Neuronal stem cell (in vitro differentiated cells): Measurements from ENCODE around the gene MEF2B.

Experiments
- DNase-seq: peaks from one replicate; pipeline ENCODE4 v3.0.0-alpha.2; 2013; ENCODE audit warnings: low spot score
- H2AFZ ChIP-seq: one replicate; pipeline ENCODE4 v1.6.1; 2013; ENCODE audit warnings: mild to moderate bottlenecking, low read length, inconsistent platforms
- H2AK5ac ChIP-seq: 2 replicates; pipeline ENCODE4 v1.6.1; 2013; ENCODE audit warnings: low read depth, mild to moderate bottlenecking, inconsistent platforms, low read length, moderate library complexity, mixed read lengths
- H2BK120ac ChIP-seq: 2 replicates; pipeline ENCODE4 v1.6.1; 2013; ENCODE audit warnings: low read depth, mild to moderate bottlenecking, inconsistent platforms, low read length, moderate library complexity, mixed read lengths
- H2BK12ac ChIP-seq: one replicate; pipeline ENCODE4 v1.6.1; 2013; ENCODE audit warnings: low read length, inconsistent platforms
- H2BK15ac ChIP-seq: 2 replicates; pipeline ENCODE4 v1.6.1; 2013; ENCODE audit warnings: mild to moderate bottlenecking, low read length, inconsistent platforms, mixed read lengths
- H2BK5ac ChIP-seq: one replicate; pipeline ENCODE4 v1.6.1; 2013; ENCODE audit warnings: inconsistent platforms, mild to moderate bottlenecking, low read length, moderate library complexity
- H3K14ac ChIP-seq: one replicate; pipeline ENCODE4 v1.6.1; 2013; ENCODE audit warnings: low read length, inconsistent platforms
- H3K18ac ChIP-seq: 2 replicates; pipeline ENCODE4 v1.6.1; 2013; ENCODE audit warnings: low read length, inconsistent platforms
- H3K23ac ChIP-seq: 2 replicates; pipeline ENCODE4 v1.6.1; 2013; ENCODE audit warnings: low read depth, mild to moderate bottlenecking, mixed read lengths, low read length, inconsistent platforms; ENCODE audit not compliant: poor library complexity
- H3K27ac ChIP-seq: replicated peaks from 3 replicates; pipeline ENCODE4 v1.5.1; 2013; ENCODE audit warnings: low read length, inconsistent platforms
- H3K27me3 ChIP-seq, 3 experiments: 2 replicates each; pipeline ENCODE4 v1.6.1; 2013; ENCODE audit warnings: low read length in 3 of 3, mild to moderate bottlenecking in 2 of 3, inconsistent platforms in 1 of 3, low read depth in 1 of 3, mixed read lengths in 1 of 3, moderate library complexity in 1 of 3; ENCODE audit not compliant: control insufficient read depth in 3 of 3, insufficient read depth in 3 of 3
- H3K36me3 ChIP-seq, 2 donors: replicated peaks in 1 of 2; 2 replicates each; pipeline ENCODE4 v1.6.1; 2013; ENCODE audit warnings: low read length in 2 of 2; ENCODE audit not compliant: control insufficient read depth in 2 of 2, insufficient read depth in 2 of 2
- H3K4ac ChIP-seq: 2 replicates; pipeline ENCODE4 v1.6.1; 2013; ENCODE audit warnings: inconsistent platforms, mild to moderate bottlenecking, low read length, moderate library complexity
- H3K4me1 ChIP-seq, 2 donors: 1 replicate in 1 of 2; 2 replicates in 1 of 2; pipeline ENCODE4 v1.6.1; 2013; ENCODE audit warnings: low read length in 2 of 2, low read depth in 1 of 2; ENCODE audit not compliant: control insufficient read depth in 2 of 2, insufficient read depth in 1 of 2
- H3K4me2 ChIP-seq: one replicate; pipeline ENCODE4 v1.6.1; 2013; ENCODE audit warnings: mild to moderate bottlenecking, low read length, inconsistent platforms; ENCODE audit not compliant: insufficient read depth, poor library complexity, severe bottlenecking
- H3K4me3 ChIP-seq, 2 donors: 2 replicates each; pipeline ENCODE4 v1.5.1; 2013; ENCODE audit warnings: low read length in 2 of 2, mild to moderate bottlenecking in 2 of 2, inconsistent platforms in 1 of 2, moderate library complexity in 1 of 2
- H3K79me1 ChIP-seq: one replicate; pipeline ENCODE4 v1.6.1; 2013; ENCODE audit warnings: low read depth, mild to moderate bottlenecking, inconsistent platforms, low read length, moderate library complexity
- H3K9ac ChIP-seq: one replicate; pipeline ENCODE4 v1.6.1; 2013; ENCODE audit warnings: mild to moderate bottlenecking, low read depth, low read length, inconsistent platforms; ENCODE audit not compliant: poor library complexity
- H3K9me3 ChIP-seq, 2 donors: replicated peaks in 1 of 2; 2 replicates each; pipeline versions ENCODE3 to v1.6.1; 2013; ENCODE audit warnings: low read length in 2 of 2, mild to moderate bottlenecking in 2 of 2, inconsistent platforms in 1 of 2, low read depth in 1 of 2, mixed read lengths in 1 of 2, moderate library complexity in 1 of 2; ENCODE audit not compliant: control insufficient read depth in 2 of 2, insufficient read depth in 1 of 2
- H4K8ac ChIP-seq: one replicate; pipeline ENCODE4 v1.6.1; 2013; ENCODE audit warnings: low read depth, mild to moderate bottlenecking, inconsistent platforms, low read length, moderate library complexity
- H4K91ac ChIP-seq: one replicate; pipeline ENCODE4 v1.6.1; 2013; ENCODE audit warnings: low read length, low read depth, mild to moderate bottlenecking, inconsistent platforms; ENCODE audit not compliant: poor library complexity
- WGBS, 2 donors: extraction: QIAGEN DNeasy Blood & Tissue Kit; methylation state at CpG; one replicate each; pipeline ENCODE4 v1.1.7; 2013; ENCODE audit warnings: missing lambda C conversion rate in 2 of 2, mixed read lengths in 1 of 2; ENCODE audit not compliant: insufficient read length in 2 of 2, insufficient replicate concordance in 1 of 2; ENCODE audit errors: extremely low coverage in 2 of 2; 5-methylcytosine and 5-hydroxymethylcytosine counted together

The MEF2B gene

GRCh38 chr19:19203012-19203856, 33.2 kb upstream of the MEF2B start, which contains the start of gene NR2C2AP:
NR2C2AP (minus strand) TSS chr19:19203414; CDS start chr19:19203060, 354 bp downstream.
- Histone ChIP-seq H3K27me3 (peaks cover 0 to 2% (median 0%) of the 10 kb centered on the region in 3 experiments), H2BK120ac (peak within 1 kb of the TSS; percentile 48), H4K91ac (no peak within 1 kb of the TSS), H3K18ac (peak within 1 kb of the TSS; percentile 69), H3K27ac (no peak within 1 kb of the TSS), H3K4me1 (peaks cover 12 to 13% of the 10 kb centered on the region in 2 donors), H3K4ac (peak within 1 kb of the TSS; percentile 56), H4K8ac (no peak within 1 kb of the TSS), H2BK15ac (no peak within 1 kb of the TSS), H3K14ac (peak within 1 kb of the TSS; percentile 75), H3K4me3 (peak within 1 kb of the TSS; percentile 68 to 87), H2AK5ac (peak within 1 kb of the TSS; percentile 72), H3K4me2 (peak within 1 kb of the TSS; percentile 68), H3K9me3 (no peaks in the 10 kb centered on the region), H3K79me1 (peaks cover 6% of the 10 kb centered on the region), H3K9ac (peak within 1 kb of the TSS; percentile 93), H3K36me3 (peaks cover 23 to 37% of the 10 kb centered on the region in 2 donors), H2BK12ac (no peak within 1 kb of the TSS), H2BK5ac (peak within 1 kb of the TSS; percentile 71), H2AFZ (peak within 1 kb of the TSS; percentile 88), H3K23ac (no peak within 1 kb of the TSS)
- WGBS, 2 donors, result no CpG with 5 or more reads among the region's 60 CpGs
- DNase-seq, result peak; percentile 65

- DNase-seq, result no peak
These were observed 32.6 kb upstream of the MEF2B start for GRCh38 chr19:19202707-19203011.

GRCh38 chr19:19201697-19202630, 31.9 kb upstream of the MEF2B start:
- Histone ChIP-seq H3K9me3 (no peaks in the 10 kb centered on the region), H3K27ac (no peak overlapping the region), H3K14ac (no peak overlapping the region), H2BK120ac (peak overlapping the region; percentile 26), H3K23ac (no peak overlapping the region), H2AFZ (no peak overlapping the region), H2AK5ac (peak overlapping the region; percentile 68), H3K9ac (no peak overlapping the region), H3K27me3 (peaks cover 0 to under 1% (median 0%) of the 10 kb centered on the region in 3 experiments), H2BK5ac (no peak overlapping the region), H3K36me3 (peaks cover 29 to 48% of the 10 kb centered on the region in 2 donors), H3K4me3 (peak overlapping the region; percentile 68 to 87), H3K4ac (peak overlapping the region; percentile 56), H4K91ac (no peak overlapping the region), H2BK15ac (no peak overlapping the region), H2BK12ac (no peak overlapping the region), H3K79me1 (peaks cover 5% of the 10 kb centered on the region), H4K8ac (no peak overlapping the region), H3K4me1 (peaks cover 9 to 13% of the 10 kb centered on the region in 2 donors), H3K18ac (no peak overlapping the region), H3K4me2 (peak overlapping the region; percentile 68)
- DNase-seq, result no peak
- WGBS, 2 donors, result no CpG with 5 or more reads among the region's 19 CpGs

More at GRCh38 chr19:19202707-19203011, 32.6 kb upstream of the MEF2B start:
- Histone ChIP-seq H3K4me2 (peak overlapping the region; percentile 68), H2AFZ (peak overlapping the region; percentile 88), H2BK120ac (no peak overlapping the region), H3K18ac (no peak overlapping the region), H3K4me1 (peaks cover 9 to 13% of the 10 kb centered on the region in 2 donors), H3K9me3 (no peaks in the 10 kb centered on the region), H2BK5ac (peak overlapping the region; percentile 71), H2AK5ac (peak overlapping the region; percentile 68), H3K9ac (peak overlapping the region; percentile 93), H3K36me3 (peaks cover 27 to 43% of the 10 kb centered on the region in 2 donors), H3K23ac (no peak overlapping the region), H4K91ac (no peak overlapping the region), H2BK15ac (no peak overlapping the region), H3K4me3 (peak overlapping the region; percentile 68 to 87), H3K14ac (no peak overlapping the region), H4K8ac (no peak overlapping the region), H2BK12ac (no peak overlapping the region), H3K27ac (no peak overlapping the region), H3K27me3 (peaks cover 0 to 2% (median 0%) of the 10 kb centered on the region in 3 experiments), H3K79me1 (peaks cover 6% of the 10 kb centered on the region), H3K4ac (peak overlapping the region; percentile 56)
- no CpG with 5 or more reads among the region's 11 CpGs for WGBS, 2 donors
